T47D (cell line): ENCODE results near the gene EML1.

Source experiments
- DNase-seq, 2 experiments: peaks; one replicate each; pipeline versions ENCODE4 v3.0.0 to v3.0.0-alpha.2; 2011 to 2012; ENCODE audit warnings: low read depth in 1 of 2, low spot score in 1 of 2
- JUND ChIP-seq: IDR thresholded peaks from 2 replicates; pipeline ENCODE4 v1.6.1; 2012; ENCODE audit warnings: low read depth
- in situ Hi-C: cut with HindIII; loops from 2 replicates; pipeline ENCODE4 v1.10.0; 2016; ENCODE audit warnings: low sequenced_read_pairs, low pct_unique_long_range_greater_than_20kb

Gene EML1

GRCh38 chr14:99971941-99972747 is 178.9 kb downstream of the EML1 start:
- in situ Hi-C loops: no loop called here
- no peak for TF ChIP-seq JUND
- DNase-seq: no peak

GRCh38 chr14:99972748-99973466 is 179.7 kb downstream of the EML1 start:
- no peak for TF ChIP-seq JUND
- DNase-seq: no peak
- in situ Hi-C loops: no loop called here

GRCh38 chr14:99975190-99975589 is 182.0 kb downstream of the EML1 start:
- in situ Hi-C loops: no loop called here

GRCh38 chr14:99976021-99976420 is 182.8 kb downstream of the EML1 start:
- no peak for TF ChIP-seq JUND
- no peak for DNase-seq
- in situ Hi-C loops: no loop called here

More at GRCh38 chr14:99975190-99975589, 182.0 kb downstream of the EML1 start:
- no peak for TF ChIP-seq JUND
- no peak for DNase-seq

- no peak for DNase-seq
- TF ChIP-seq JUND: no peak
- in situ Hi-C loops: no loop called here
Observed at GRCh38 chr14:99976681-99977080, 183.5 kb downstream of the EML1 start.

- TF ChIP-seq JUND: no peak
- no peak for DNase-seq
- in situ Hi-C loops: no loop called here
Observed at GRCh38 chr14:99980299-99980698, 187.1 kb downstream of the EML1 start.

GRCh38 chr14:99981806-99982205 is 188.6 kb downstream of the EML1 start:
- TF ChIP-seq JUND: no peak
- no peak for DNase-seq
- in situ Hi-C loops: no loop called here

- TF ChIP-seq JUND: no peak
- in situ Hi-C loops: no loop called here
Observed at GRCh38 chr14:99982537-99983250, 189.5 kb downstream of the EML1 start.

GRCh38 chr14:99983251-99984015 is 190.2 kb downstream of the EML1 start:
- DNase-seq: no peak
- no peak for TF ChIP-seq JUND
- in situ Hi-C loops: no loop called here

More at GRCh38 chr14:99982537-99983250, 189.5 kb downstream of the EML1 start:
- DNase-seq: peak; percentile 59 to 81

GRCh38 chr14:99984036-99984435 is 190.8 kb downstream of the EML1 start:
- no peak for TF ChIP-seq JUND
- no peak for DNase-seq
- in situ Hi-C loops: no loop called here

- TF ChIP-seq JUND: no peak
- in situ Hi-C loops: no loop called here
- DNase-seq: no peak
Observed at GRCh38 chr14:99986396-99986795, 193.2 kb downstream of the EML1 start.

GRCh38 chr14:99989032-99989431 is 195.8 kb downstream of the EML1 start:
- no peak for DNase-seq
- in situ Hi-C loops: no loop called here
- no peak for TF ChIP-seq JUND
